Measurements from ENCODE around the gene BCL11A. TPM values are rescaled to one million over a fixed set of nuclear protein-coding genes. Genes with fewer than 3 reads are reported as not detected.

BCL11A gene
- total and polyA plus RNA-seq, 2 of the 13 experiments (the other 11 are each of a cell fraction or from before 2014, with no cell fraction given) = not detected

DNA sequence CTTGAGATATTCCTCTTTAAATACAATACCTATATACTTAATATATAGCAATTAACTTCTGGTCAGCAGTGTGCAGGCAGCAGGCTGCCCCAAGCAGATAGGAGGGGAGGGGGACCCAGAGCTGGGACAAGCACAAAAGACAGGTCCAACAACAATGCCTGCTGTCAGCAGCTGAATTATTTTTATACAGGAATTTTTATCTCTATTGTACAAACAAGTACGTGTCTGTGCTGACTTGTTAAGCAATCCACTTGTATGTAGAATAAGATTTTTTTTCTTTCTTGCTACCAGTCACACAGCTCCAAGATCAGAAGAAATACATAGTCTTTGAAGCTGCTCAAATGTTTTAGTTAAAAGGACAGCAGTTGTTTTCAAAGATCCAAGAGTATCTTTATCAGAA lies 16.7 kb downstream of the BCL11A start:
- H3K36me3 ChIP-seq (replicated peaks in 1 of 2; ENCODE audit: control insufficient read depth in 1 of 2, insufficient read depth in 2 of 2, low read length in 2 of 2) = no peaks in the 10 kb centered on the region
- WGBS (ENCODE audit: low lambda C conversion rate) = 10% methylated on average over 1 of the region's 1 CpG
- no peaks in the 10 kb centered on the region for H3K9me3 ChIP-seq (ENCODE audit: low read length)
- peaks cover 0 to 43% of the 10 kb centered on the region in 2 experiments; a peak in 4 of 5 replicates for H3K27me3 ChIP-seq (ENCODE audit: control insufficient read depth in 1 of 2, insufficient read depth in 2 of 2, low read length in 2 of 2)
- intact Hi-C loops (cut with micrococcal nuclease; ENCODE audit: unreplicated experiment) (no loop called here), in situ Hi-C loops (cut with HindIII; ENCODE audit: extremely low pct_ligation_motif_present, low pct_unique_long_range_greater_than_20kb) (no loop called here)
- peaks cover 6% of the 10 kb centered on the region; the same call in 1 of the 2 replicates for H3K4me1 ChIP-seq (ENCODE audit: insufficient read depth, low read length)
- BruUV-seq (replicated peaks) = no TSS peak
- ATAC-seq = no peak
- ChIA-PET POLR2A (no interaction called here), CTCF (ENCODE audit: low intra/inter-chr PET ratio, low total read pairs) (no interaction called here)
- no peaks in the 10 kb centered on the region for H3K79me2 ChIP-seq (ENCODE audit: insufficient read depth, low read length)
- H3K4me3 ChIP-seq (replicated peaks in 1 of 3; ENCODE audit: insufficient read depth in 1 of 3, low read depth in 2 of 3, low read length in 3 of 3) = no peak overlapping the region
- no peaks in the 10 kb centered on the region for H4K20me1 ChIP-seq (ENCODE audit: insufficient read depth, low read length)
- no peak overlapping the region for H3K9ac ChIP-seq (ENCODE audit: insufficient read depth, low read depth, low read length)
- H2AFZ ChIP-seq (ENCODE audit: low read length) = no peak overlapping the region
- no peak overlapping the region for H3K27ac ChIP-seq (ENCODE audit: extremely low read length, insufficient read depth, low read length)
- no peak for DNase-seq (ENCODE audit: low spot score)
- no peak for FAIRE-seq
- H3K4me2 ChIP-seq (ENCODE audit: low read depth, low read length) = no peak overlapping the region
- TF ChIP-seq TEAD2 (CRISPR knock-in tag; IDR thresholded peaks at IDR 0.05) (no peak), ZNF782 (CRISPR knock-in tag; IDR thresholded peaks at IDR 0.05; ENCODE audit: borderline replicate concordance) (no peak), SRF (IDR thresholded peaks at IDR 0.05; ENCODE audit: low read depth, low read length) (no peak), ZNF850 (CRISPR knock-in tag; conservative IDR thresholded peaks at IDR 0.05) (no peak), HOXA7 (CRISPR knock-in tag; IDR thresholded peaks at IDR 0.05) (no peak), CREB1 (IDR thresholded peaks at IDR 0.05) (no peak), CREB1 (CRISPR knock-in tag; IDR thresholded peaks at IDR 0.05) (no peak), ZFP36L1 (CRISPR knock-in tag; IDR thresholded peaks at IDR 0.05) (no peak), ZKSCAN8 (CRISPR knock-in tag; IDR thresholded peaks at IDR 0.05; ENCODE audit: borderline replicate concordance) (no peak), PAWR (CRISPR knock-in tag; IDR thresholded peaks at IDR 0.05; ENCODE audit: borderline replicate concordance) (no peak), TP53 (CRISPR knock-in tag; conservative IDR thresholded peaks at IDR 0.05) (no peak), CENPX (CRISPR knock-in tag; IDR thresholded peaks at IDR 0.05) (no peak), ADNP (CRISPR knock-in tag; IDR thresholded peaks at IDR 0.05) (no peak)
- TF ChIP-seq, protein P1, sequence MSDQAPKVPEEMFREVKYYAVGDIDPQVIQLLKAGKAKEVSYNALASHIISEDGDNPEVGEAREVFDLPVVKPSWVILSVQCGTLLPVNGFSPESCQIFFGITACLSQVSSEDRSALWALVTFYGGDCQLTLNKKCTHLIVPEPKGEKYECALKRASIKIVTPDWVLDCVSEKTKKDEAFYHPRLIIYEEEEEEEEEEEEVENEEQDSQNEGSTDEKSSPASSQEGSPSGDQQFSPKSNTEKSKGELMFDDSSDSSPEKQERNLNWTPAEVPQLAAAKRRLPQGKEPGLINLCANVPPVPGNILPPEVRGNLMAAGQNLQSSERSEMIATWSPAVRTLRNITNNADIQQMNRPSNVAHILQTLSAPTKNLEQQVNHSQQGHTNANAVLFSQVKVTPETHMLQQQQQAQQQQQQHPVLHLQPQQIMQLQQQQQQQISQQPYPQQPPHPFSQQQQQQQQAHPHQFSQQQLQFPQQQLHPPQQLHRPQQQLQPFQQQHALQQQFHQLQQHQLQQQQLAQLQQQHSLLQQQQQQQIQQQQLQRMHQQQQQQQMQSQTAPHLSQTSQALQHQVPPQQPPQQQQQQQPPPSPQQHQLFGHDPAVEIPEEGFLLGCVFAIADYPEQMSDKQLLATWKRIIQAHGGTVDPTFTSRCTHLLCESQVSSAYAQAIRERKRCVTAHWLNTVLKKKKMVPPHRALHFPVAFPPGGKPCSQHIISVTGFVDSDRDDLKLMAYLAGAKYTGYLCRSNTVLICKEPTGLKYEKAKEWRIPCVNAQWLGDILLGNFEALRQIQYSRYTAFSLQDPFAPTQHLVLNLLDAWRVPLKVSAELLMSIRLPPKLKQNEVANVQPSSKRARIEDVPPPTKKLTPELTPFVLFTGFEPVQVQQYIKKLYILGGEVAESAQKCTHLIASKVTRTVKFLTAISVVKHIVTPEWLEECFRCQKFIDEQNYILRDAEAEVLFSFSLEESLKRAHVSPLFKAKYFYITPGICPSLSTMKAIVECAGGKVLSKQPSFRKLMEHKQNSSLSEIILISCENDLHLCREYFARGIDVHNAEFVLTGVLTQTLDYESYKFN (CRISPR knock-in tag; conservative IDR thresholded peaks at IDR 0.05) = no peak
- TF ChIP-seq, protein P2, sequence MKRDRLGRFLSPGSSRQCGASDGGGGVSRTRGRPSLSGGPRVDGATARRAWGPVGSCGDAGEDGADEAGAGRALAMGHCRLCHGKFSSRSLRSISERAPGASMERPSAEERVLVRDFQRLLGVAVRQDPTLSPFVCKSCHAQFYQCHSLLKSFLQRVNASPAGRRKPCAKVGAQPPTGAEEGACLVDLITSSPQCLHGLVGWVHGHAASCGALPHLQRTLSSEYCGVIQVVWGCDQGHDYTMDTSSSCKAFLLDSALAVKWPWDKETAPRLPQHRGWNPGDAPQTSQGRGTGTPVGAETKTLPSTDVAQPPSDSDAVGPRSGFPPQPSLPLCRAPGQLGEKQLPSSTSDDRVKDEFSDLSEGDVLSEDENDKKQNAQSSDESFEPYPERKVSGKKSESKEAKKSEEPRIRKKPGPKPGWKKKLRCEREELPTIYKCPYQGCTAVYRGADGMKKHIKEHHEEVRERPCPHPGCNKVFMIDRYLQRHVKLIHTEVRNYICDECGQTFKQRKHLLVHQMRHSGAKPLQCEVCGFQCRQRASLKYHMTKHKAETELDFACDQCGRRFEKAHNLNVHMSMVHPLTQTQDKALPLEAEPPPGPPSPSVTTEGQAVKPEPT (CRISPR knock-in tag; IDR thresholded peaks at IDR 0.05; ENCODE audit: low read depth) = no peak
- TF ChIP-seq, protein P3, sequence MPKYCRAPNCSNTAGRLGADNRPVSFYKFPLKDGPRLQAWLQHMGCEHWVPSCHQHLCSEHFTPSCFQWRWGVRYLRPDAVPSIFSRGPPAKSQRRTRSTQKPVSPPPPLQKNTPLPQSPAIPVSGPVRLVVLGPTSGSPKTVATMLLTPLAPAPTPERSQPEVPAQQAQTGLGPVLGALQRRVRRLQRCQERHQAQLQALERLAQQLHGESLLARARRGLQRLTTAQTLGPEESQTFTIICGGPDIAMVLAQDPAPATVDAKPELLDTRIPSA (CRISPR knock-in tag; IDR thresholded peaks at IDR 0.05; ENCODE audit: borderline replicate concordance) = no peak
- TF ChIP-seq, protein P4, sequence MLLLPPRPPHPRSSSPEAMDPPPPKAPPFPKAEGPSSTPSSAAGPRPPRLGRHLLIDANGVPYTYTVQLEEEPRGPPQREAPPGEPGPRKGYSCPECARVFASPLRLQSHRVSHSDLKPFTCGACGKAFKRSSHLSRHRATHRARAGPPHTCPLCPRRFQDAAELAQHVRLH (CRISPR knock-in tag; IDR thresholded peaks at IDR 0.05; ENCODE audit: borderline replicate concordance, low read depth) = no peak
- TF ChIP-seq, protein P5, sequence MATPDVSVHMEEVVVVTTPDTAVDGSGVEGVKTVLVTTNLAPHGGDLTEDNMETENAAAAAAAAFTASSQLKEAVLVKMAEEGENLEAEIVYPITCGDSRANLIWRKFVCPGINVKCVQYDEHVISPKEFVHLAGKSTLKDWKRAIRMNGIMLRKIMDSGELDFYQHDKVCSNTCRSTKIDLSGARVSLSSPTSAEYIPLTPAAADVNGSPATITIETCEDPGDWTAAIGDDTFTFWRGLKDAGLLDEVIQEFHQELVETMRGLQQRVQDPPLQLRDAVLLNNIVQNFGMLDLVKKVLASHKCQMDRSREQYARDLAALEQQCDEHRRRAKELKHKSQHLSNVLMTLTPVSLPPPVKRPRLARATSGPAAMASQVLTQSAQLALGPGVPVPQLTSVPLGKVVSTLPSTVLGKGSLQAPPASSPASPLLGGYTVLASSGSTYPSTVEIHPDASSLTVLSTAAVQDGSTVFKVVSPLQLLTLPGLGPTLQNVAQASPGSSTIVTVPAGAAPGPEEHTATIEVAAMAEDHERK (CRISPR knock-in tag; IDR thresholded peaks at IDR 0.05; ENCODE audit: low read depth) = no peak

All from HepG2 (cell line).